OCI-LY7 (cell line): ENCODE results near the gene ECT2L.

Experiments
- EZH2phosphoT487 ChIP-seq: fragments of 200-600 bp; sonication (generic); IDR thresholded peaks from 2 replicates; pipeline ENCODE4 v1.6.1; 2018; ENCODE audit warnings: low read depth, borderline replicate concordance, mild to moderate bottlenecking, mixed run types, antibody characterized with exemption, low read length, moderate library complexity, mixed read lengths
- TF ChIP-seq, protein P1 (sequence below): fragments of 200-600 bp; sonication (generic); conservative IDR thresholded peaks from 2 replicates; pipeline ENCODE4 v1.5.1; 2014; ENCODE audit warnings: mild to moderate bottlenecking, antibody characterized with exemption, low read length, moderate library complexity, mixed read lengths

DNA sequence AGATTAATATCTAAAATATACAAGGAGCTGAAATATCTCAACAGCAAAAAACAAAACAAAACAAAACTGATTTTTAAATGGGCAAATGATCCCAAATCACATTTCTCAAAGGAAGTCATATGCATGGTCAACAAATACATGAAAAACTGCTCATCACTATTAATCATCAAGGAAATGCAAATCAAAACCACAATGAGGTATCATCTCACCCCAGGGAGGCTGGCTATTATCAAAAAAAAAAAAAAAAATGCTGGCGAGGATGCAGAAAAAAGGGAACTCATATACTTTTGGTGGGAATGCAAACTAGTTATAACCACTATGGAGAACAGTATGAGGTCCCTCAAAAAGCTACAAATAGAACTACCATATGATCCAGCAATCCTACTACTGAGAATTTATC lies 157.6 kb downstream of the ECT2L start:
- TF ChIP-seq EZH2phosphoT487: no peak
- TF ChIP-seq, protein P1, sequence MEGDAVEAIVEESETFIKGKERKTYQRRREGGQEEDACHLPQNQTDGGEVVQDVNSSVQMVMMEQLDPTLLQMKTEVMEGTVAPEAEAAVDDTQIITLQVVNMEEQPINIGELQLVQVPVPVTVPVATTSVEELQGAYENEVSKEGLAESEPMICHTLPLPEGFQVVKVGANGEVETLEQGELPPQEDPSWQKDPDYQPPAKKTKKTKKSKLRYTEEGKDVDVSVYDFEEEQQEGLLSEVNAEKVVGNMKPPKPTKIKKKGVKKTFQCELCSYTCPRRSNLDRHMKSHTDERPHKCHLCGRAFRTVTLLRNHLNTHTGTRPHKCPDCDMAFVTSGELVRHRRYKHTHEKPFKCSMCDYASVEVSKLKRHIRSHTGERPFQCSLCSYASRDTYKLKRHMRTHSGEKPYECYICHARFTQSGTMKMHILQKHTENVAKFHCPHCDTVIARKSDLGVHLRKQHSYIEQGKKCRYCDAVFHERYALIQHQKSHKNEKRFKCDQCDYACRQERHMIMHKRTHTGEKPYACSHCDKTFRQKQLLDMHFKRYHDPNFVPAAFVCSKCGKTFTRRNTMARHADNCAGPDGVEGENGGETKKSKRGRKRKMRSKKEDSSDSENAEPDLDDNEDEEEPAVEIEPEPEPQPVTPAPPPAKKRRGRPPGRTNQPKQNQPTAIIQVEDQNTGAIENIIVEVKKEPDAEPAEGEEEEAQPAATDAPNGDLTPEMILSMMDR: no peak
